B cell (primary cell): Measurements from ENCODE around the gene CAMK1D. TPM values are rescaled to one million over a fixed set of nuclear protein-coding genes. Genes with fewer than 3 reads are reported as not detected.
A peak's percentile ranks its signal among the peaks of the same experiment; 100 is the strongest.

ENCODE experiments used
- ATAC-seq: fragments of 200-7000 bp; cut with Tn5 transposase; one replicate; pipeline ENCODE4 v1.10.0; 2021; ENCODE audit warnings: low read depth, mild to moderate bottlenecking, moderate number of reproducible peaks, moderate library complexity
- CTCF ChIA-PET: fragments of 350-600 bp; sonication (Branson Sonifier 250); formaldehyde crosslinking; loops from one replicate; lab custom pipeline; 2021; ENCODE audit warnings: antibody characterized with exemption, inconsistent platforms; lab: Charles Lee
- POLR2A ChIA-PET: fragments of 350-600 bp; sonication (Branson Sonifier 250); formaldehyde crosslinking; loops from one replicate; lab custom pipeline; 2021; ENCODE audit warnings: antibody characterized with exemption; lab: Charles Lee
- DNase-seq: peaks from one replicate; pipeline ENCODE4 v3.0.0; 2013
- H2AFZ ChIP-seq: 2 replicates; pipeline ENCODE4 v1.6.1; 2012; ENCODE audit warnings: mild to moderate bottlenecking, low read depth, low read length; ENCODE audit not compliant: insufficient read depth, poor library complexity, severe bottlenecking
- H3K27ac ChIP-seq, 2 donors: 1 replicate in 1 of 2; 2 replicates in 1 of 2; pipeline ENCODE4 v1.5.1; 2012 to 2013; ENCODE audit warnings: low read length in 2 of 2, mild to moderate bottlenecking in 2 of 2, moderate library complexity in 1 of 2
- H3K27me3 ChIP-seq, 4 experiments: fragments of 200-600 bp in 1 of 4; sonication (generic) in 1 of 4; replicated peaks in 1 of 4; 1 replicate in 2 of 4; 2 replicates in 2 of 4; pipeline versions ENCODE4 v1.6.1 to v1.7.0; 2013 to 2016; ENCODE audit warnings: low read length in 3 of 4, mild to moderate bottlenecking in 2 of 4, mixed read lengths in 1 of 4, moderate library complexity in 1 of 4; ENCODE audit not compliant: insufficient read depth in 4 of 4, control insufficient read depth in 3 of 4; ENCODE audit errors: control extremely low read depth in 1 of 4
- H3K36me3 ChIP-seq, 2 experiments: replicated peaks in 1 of 2; 1 replicate in 1 of 2; 2 replicates in 1 of 2; pipeline versions ENCODE4 v1.6.1 to v1.7.1; 2013; ENCODE audit warnings: low read length in 1 of 2; ENCODE audit not compliant: insufficient read depth in 2 of 2, control insufficient read depth in 1 of 2; ENCODE audit errors: control extremely low read depth in 1 of 2, extremely low read depth in 1 of 2
- H3K4me1 ChIP-seq, 2 donors: fragments of 200-600 bp in 1 of 2; sonication (generic) in 1 of 2; 1 replicate in 1 of 2; 2 replicates in 1 of 2; pipeline versions ENCODE4 v1.5.1 to v1.6.1; 2013 to 2017; ENCODE audit warnings: low read length in 2 of 2; ENCODE audit not compliant: control insufficient read depth in 2 of 2, insufficient read depth in 2 of 2
- H3K4me2 ChIP-seq: replicated peaks from 2 replicates; pipeline ENCODE3; 2012; ENCODE audit warnings: mild to moderate bottlenecking, low read depth, low read length; ENCODE audit not compliant: poor library complexity, severe bottlenecking
- H3K4me3 ChIP-seq, 5 experiments: fragments of 200-600 bp in 1 of 5; sonication (generic) in 1 of 5; 1 replicate in 3 of 5; 2 replicates in 2 of 5; pipeline versions ENCODE4 v1.5.1 to v1.7.0; 2011 to 2016; ENCODE audit warnings: low read length in 4 of 5, mild to moderate bottlenecking in 4 of 5, low read depth in 2 of 5, control low read depth in 1 of 5, moderate library complexity in 1 of 5; ENCODE audit not compliant: insufficient read depth in 1 of 5; ENCODE audit errors: control extremely low read depth in 1 of 5, extremely low read depth in 1 of 5
- H3K79me2 ChIP-seq: fragments of 200-600 bp; sonication (generic); one replicate; pipeline ENCODE4 v1.6.0; 2016; ENCODE audit warnings: low read length; ENCODE audit not compliant: control insufficient read depth, insufficient read depth
- H3K9ac ChIP-seq: fragments of 200-600 bp; sonication (generic); 2 replicates; pipeline ENCODE4 v1.6.1; 2017; ENCODE audit warnings: mild to moderate bottlenecking, low read length, moderate library complexity
- H3K9me3 ChIP-seq, 3 donors: one replicate each; pipeline versions ENCODE4 v1.6.1 to v1.7.1; 2013; ENCODE audit warnings: low read length in 2 of 3; ENCODE audit not compliant: control insufficient read depth in 2 of 3, insufficient read depth in 1 of 3; ENCODE audit errors: control extremely low read depth in 1 of 3
- H4K20me1 ChIP-seq: 2 replicates; pipeline ENCODE4 v1.6.0; 2012; ENCODE audit warnings: mild to moderate bottlenecking, low read length; ENCODE audit not compliant: insufficient read depth, control insufficient read depth, poor library complexity, severe bottlenecking
- H3K27ac Mint-ChIP-seq: one replicate; pipeline ENCODE4 v1.8.0; 2021; ENCODE audit warnings: mixed read lengths
- H3K27me3 Mint-ChIP-seq: one replicate; pipeline ENCODE4 v1.8.0; 2021; ENCODE audit warnings: mixed read lengths
- H3K4me1 Mint-ChIP-seq: one replicate; pipeline ENCODE4 v1.8.0; 2021; ENCODE audit warnings: mixed read lengths
- H3K4me3 Mint-ChIP-seq: one replicate; pipeline ENCODE4 v1.8.0; 2021; ENCODE audit warnings: mixed read lengths
- H3K9me3 Mint-ChIP-seq: one replicate; pipeline ENCODE4 v1.8.0; 2022; ENCODE audit warnings: mixed read lengths; ENCODE audit not compliant: insufficient read depth
- EZH2 ChIP-seq: IDR thresholded peaks from 2 replicates; pipeline ENCODE4 v1.6.1; 2012; ENCODE audit warnings: borderline replicate concordance, low read depth, mild to moderate bottlenecking, moderate library complexity, low read length; ENCODE audit not compliant: insufficient read depth, poor library complexity, severe bottlenecking
- WGBS: methylation state at CpG from one replicate; pipeline ENCODE4 v1.1.5; 2013; ENCODE audit warnings: missing lambda C conversion rate; ENCODE audit not compliant: insufficient coverage; 5-methylcytosine and 5-hydroxymethylcytosine counted together
- intact Hi-C: fragments of 100-400 bp; cut with micrococcal nuclease; formaldehyde crosslinking; loops from one replicate; pipeline ENCODE4 v1.10.0; 2022
- polyA plus RNA-seq: library from polyadenylated mRNA; depleted of rRNA; stranded (reverse); fragments of >200 nt; gene quantifications from 2 replicates; pipeline ENCODE4 v1.2.3, GENCODE V29; 2012
- total RNA-seq, 2 donors: library from RNA; stranded (reverse); fragments of 120-200 nt in 1 of 2; gene quantifications; 1 replicate in 1 of 2; 2 replicates in 1 of 2; pipeline versions ENCODE4 v1.2.3 to v1.2.4, GENCODE V29; 2013 to 2022
- TF ChIP-seq, protein P1 (sequence below): fragments of 200-600 bp; IDR thresholded peaks from one replicate; pipeline ENCODE4 v1.8.0; 2022; ENCODE audit warnings: antibody characterized with exemption, mild to moderate bottlenecking

Gene CAMK1D
- total and polyA plus RNA-seq, 2 donors (not counting 1 experiment from before 2014, with no cell fraction given), result 34.1 to 69.7 TPM

DNA sequence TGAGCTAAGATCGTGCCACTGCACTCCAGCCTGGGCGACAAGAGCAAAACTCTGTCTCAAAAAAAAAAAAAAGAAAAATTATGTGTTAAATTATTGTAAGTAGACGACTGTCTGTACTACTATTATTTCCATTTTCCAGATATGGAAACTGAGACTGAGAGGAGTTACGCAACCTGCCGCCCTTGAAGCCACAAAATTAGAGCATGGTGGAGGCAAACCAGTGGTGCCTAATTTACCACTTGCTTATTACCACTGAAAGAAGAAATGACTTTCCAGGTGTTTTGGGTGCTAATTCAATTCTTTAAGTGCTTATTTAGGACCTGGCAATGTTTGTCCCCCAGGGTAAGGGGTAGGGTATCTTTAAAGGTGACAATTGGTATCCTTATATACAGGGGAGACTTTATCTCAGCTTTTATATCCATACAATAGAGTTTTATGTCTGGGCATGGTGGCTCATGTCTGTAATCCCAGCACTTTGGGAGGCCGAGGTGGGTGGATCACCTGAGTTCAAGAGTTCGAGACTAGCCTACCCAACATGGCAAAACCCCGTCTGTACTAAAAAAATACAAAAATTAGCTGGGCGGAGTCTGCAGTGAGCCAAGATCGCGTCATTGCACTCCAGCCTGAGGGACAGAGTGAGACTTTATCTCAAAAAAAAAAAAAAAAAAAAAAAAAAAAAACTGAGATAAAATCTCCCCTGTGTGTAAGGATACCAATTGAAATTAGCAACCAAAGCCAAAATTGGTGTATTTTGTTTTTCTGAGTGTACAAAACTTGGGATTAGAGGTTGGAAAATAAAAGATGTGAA lies 16.6 kb upstream of the CAMK1D start:
- no peaks in the 10 kb centered on the region for H3K27me3 ChIP-seq
- TF ChIP-seq EZH2, result no peak
- TF ChIP-seq, protein P1, sequence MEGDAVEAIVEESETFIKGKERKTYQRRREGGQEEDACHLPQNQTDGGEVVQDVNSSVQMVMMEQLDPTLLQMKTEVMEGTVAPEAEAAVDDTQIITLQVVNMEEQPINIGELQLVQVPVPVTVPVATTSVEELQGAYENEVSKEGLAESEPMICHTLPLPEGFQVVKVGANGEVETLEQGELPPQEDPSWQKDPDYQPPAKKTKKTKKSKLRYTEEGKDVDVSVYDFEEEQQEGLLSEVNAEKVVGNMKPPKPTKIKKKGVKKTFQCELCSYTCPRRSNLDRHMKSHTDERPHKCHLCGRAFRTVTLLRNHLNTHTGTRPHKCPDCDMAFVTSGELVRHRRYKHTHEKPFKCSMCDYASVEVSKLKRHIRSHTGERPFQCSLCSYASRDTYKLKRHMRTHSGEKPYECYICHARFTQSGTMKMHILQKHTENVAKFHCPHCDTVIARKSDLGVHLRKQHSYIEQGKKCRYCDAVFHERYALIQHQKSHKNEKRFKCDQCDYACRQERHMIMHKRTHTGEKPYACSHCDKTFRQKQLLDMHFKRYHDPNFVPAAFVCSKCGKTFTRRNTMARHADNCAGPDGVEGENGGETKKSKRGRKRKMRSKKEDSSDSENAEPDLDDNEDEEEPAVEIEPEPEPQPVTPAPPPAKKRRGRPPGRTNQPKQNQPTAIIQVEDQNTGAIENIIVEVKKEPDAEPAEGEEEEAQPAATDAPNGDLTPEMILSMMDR, result no peak
- no peak for ATAC-seq
- H3K9ac ChIP-seq, result peak overlapping the region; percentile 33
- Mint-ChIP-seq H3K9me3 (no peaks in the 10 kb centered on the region), H3K27me3 (no peaks in the 10 kb centered on the region), H3K27ac (peak overlapping the region; percentile 83), H3K4me1 (peaks cover 26% of the 10 kb centered on the region), H3K4me3 (peak overlapping the region; percentile 32)
- intact Hi-C loops, result no loop called here
- peak overlapping the region; percentile 49 for H2AFZ ChIP-seq
- no peaks in the 10 kb centered on the region for H3K36me3 ChIP-seq
- ChIA-PET POLR2A (interaction anchor here (0.7 kb wide), 1 partner anchor 22 kb away, joined by 3 read pairs; no protein-coding TSS in a partner anchor), CTCF (interaction anchor here (0.7 to 1.4 kb wide), 6 partner anchors 13 to 836 kb away, joined by 3 to 4 read pairs (median 3); partner anchors contain the start of gene CAMK1D)
- peak overlapping the region in 1 of 2 donors; percentile 48 for H3K27ac ChIP-seq
- peak overlapping the region in 1 of 5 experiments; percentile 6 for H3K4me3 ChIP-seq
- H4K20me1 ChIP-seq, result no peaks in the 10 kb centered on the region
- no peak for DNase-seq
- peaks cover 19 to 21% of the 10 kb centered on the region in 2 donors for H3K4me1 ChIP-seq
- 100% methylated on average over 2 of the region's 11 CpGs for WGBS
- no peaks in the 10 kb centered on the region for H3K9me3 ChIP-seq
- H3K79me2 ChIP-seq, result no peaks in the 10 kb centered on the region
- H3K4me2 ChIP-seq, result peak overlapping the region; percentile 50
